Kidney (tissue), 14 donors: ENCODE results near the gene GALNT9. TPM values are rescaled to one million over a fixed set of nuclear protein-coding genes. Genes with fewer than 3 reads are reported as not detected.

Experiments
- DNase-seq, 5 donors: peaks; one replicate each; pipeline ENCODE4 v3.0.0-alpha.2; 2013 to 2020
- FAIRE-seq: peaks from 2 replicates; lab custom pipeline; 2012; peaks lifted over from hg19 to GRCh38; lab: Jason Lieb, UNC
- H3K27ac ChIP-seq, 2 donors: one replicate each; pipeline ENCODE4 v1.7.0; 2013; ENCODE audit warnings: low read depth in 2 of 2, low read length in 2 of 2, inconsistent platforms in 1 of 2
- H3K27me3 ChIP-seq: one replicate; pipeline ENCODE4 v1.7.1; 2013; ENCODE audit warnings: low read length, inconsistent platforms; ENCODE audit not compliant: control insufficient read depth, insufficient read depth
- H3K36me3 ChIP-seq, 3 donors: one replicate each; pipeline versions ENCODE4 v1.7.0 to v1.7.1; 2013; ENCODE audit warnings: low read length in 3 of 3, control low read depth in 1 of 3, inconsistent platforms in 1 of 3; ENCODE audit not compliant: insufficient read depth in 3 of 3, control insufficient read depth in 2 of 3
- H3K4me1 ChIP-seq, 3 donors: one replicate each; pipeline versions ENCODE4 v1.7.0 to v1.7.1; 2013; ENCODE audit warnings: low read length in 3 of 3, inconsistent platforms in 1 of 3, low read depth in 1 of 3; ENCODE audit not compliant: control insufficient read depth in 2 of 3, insufficient read depth in 2 of 3
- H3K4me3 ChIP-seq, 3 donors: one replicate each; pipeline versions ENCODE4 v1.7.0 to v1.8.1; 2013; ENCODE audit warnings: low read length in 3 of 3, control low read depth in 1 of 3, inconsistent platforms in 1 of 3
- H3K9ac ChIP-seq, 3 donors: one replicate each; pipeline versions ENCODE4 v1.7.0 to v1.7.1; 2013; ENCODE audit warnings: low read length in 3 of 3, control low read depth in 1 of 3, inconsistent platforms in 1 of 3
- H3K9me3 ChIP-seq, 3 donors: one replicate each; pipeline versions ENCODE4 v1.7.0 to v1.7.1; 2013; ENCODE audit warnings: low read length in 3 of 3, control low read depth in 1 of 3, inconsistent platforms in 1 of 3; ENCODE audit not compliant: control insufficient read depth in 2 of 3, insufficient read depth in 1 of 3
- CTCF ChIP-seq: IDR thresholded peaks from 3 replicates; pipeline ENCODE4 v1.5.1; 2012; ENCODE audit warnings: mild to moderate bottlenecking, moderate library complexity, borderline replicate concordance; ENCODE audit not compliant: insufficient read depth; ENCODE audit errors: extremely low read depth
- intact Hi-C: fragments of 100-400 bp; cut with DNase I; formaldehyde crosslinking; loops from one replicate; pipeline ENCODE4 v1.11.1; 2022
- polyA plus RNA-seq: library from polyadenylated mRNA; stranded (reverse); fragments of 350-450 nt; fragmentation: Illumina TruSeq; extraction: RNeasy Lipid Tissue Mini Kit (QIAGEN cat#74804); gene quantifications from one replicate; pipeline ENCODE4 v1.2.3, GENCODE V29; 2014; ENCODE audit warnings: low read depth, low replicate concordance; ENCODE audit not compliant: insufficient read depth
- total RNA-seq: library from RNA; stranded (reverse); fragmentation: NEBNext Ultra II Directional; extraction: Animal tissue kit (Norgen Biotek cat#: 25700); gene quantifications from one replicate; pipeline ENCODE4 v1.2.1, GENCODE V29; 2021
- donor health status: control.
- donor health status: control.
- donor health status: control.
- donor health status: control.
- donor health status: control.
- donor health status: DM: yes; HTN: yes; CAD: no.
- donor health status: Normal renal cell carcinoma (clear cell type).

The GALNT9 gene
- total and polyA plus RNA-seq, 2 donors from 2014 or later = 4.8 to 20.7 TPM

- Histone ChIP-seq H3K4me1 (no peaks in the 10 kb centered on the region), H3K4me3 (no peak overlapping the region), H3K36me3 (no peaks in the 10 kb centered on the region), H3K9ac (no peak overlapping the region), H3K27me3 (no peaks in the 10 kb centered on the region), H3K9me3 (peaks cover 0 to 11% (median 0%) of the 10 kb centered on the region in 3 donors), H3K27ac (no peak overlapping the region)
- DNase-seq (peak in 1 of 5 donors; percentile 66), FAIRE-seq (no peak)
- intact Hi-C loops = no loop called here
- no peak for TF ChIP-seq CTCF
Measured at GRCh38 chr12:132311201-132311915, 18.0 kb downstream of the GALNT9 start.

GRCh38 chr12:132310181-132311040, 19.0 kb downstream of the GALNT9 start:
- H3K36me3 ChIP-seq = no peaks in the 10 kb centered on the region
- intact Hi-C loops = no loop called here
- no peaks in the 10 kb centered on the region for H3K27me3 ChIP-seq
- peak; percentile 79 to 96 (median 92) for DNase-seq
- H3K27ac ChIP-seq = no peak overlapping the region
- H3K9me3 ChIP-seq = peaks cover 0 to 11% (median 0%) of the 10 kb centered on the region in 3 donors
- no peak for TF ChIP-seq CTCF
- H3K9ac ChIP-seq = no peak overlapping the region
- no peak overlapping the region for H3K4me3 ChIP-seq
- no peaks in the 10 kb centered on the region for H3K4me1 ChIP-seq
- no peak for FAIRE-seq

- no peaks in the 10 kb centered on the region for H3K4me1 ChIP-seq
- H3K36me3 ChIP-seq = no peaks in the 10 kb centered on the region
Measured at GRCh38 chr12:132309596-132310086, 19.7 kb downstream of the GALNT9 start.

More at GRCh38 chr12:132309596-132310086, 19.7 kb downstream of the GALNT9 start:
- no peak for TF ChIP-seq CTCF
- intact Hi-C loops = no loop called here
- H3K27me3 ChIP-seq = no peaks in the 10 kb centered on the region
- H3K27ac ChIP-seq = no peak overlapping the region
- FAIRE-seq = no peak
- DNase-seq = peak in 1 of 5 donors; percentile 75
- no peak overlapping the region for H3K9ac ChIP-seq
- H3K4me3 ChIP-seq = no peak overlapping the region
- peaks cover 0 to 11% (median 0%) of the 10 kb centered on the region in 3 donors for H3K9me3 ChIP-seq
